ENCODE measurements around the gene RPTOR. TPM values are rescaled to one million over a fixed set of nuclear protein-coding genes. Genes with fewer than 3 reads are reported as not detected.

Gene RPTOR
- total and polyA plus RNA-seq, 2 experiments from 2014 or later: 6.6 to 16.1 TPM

DNA sequence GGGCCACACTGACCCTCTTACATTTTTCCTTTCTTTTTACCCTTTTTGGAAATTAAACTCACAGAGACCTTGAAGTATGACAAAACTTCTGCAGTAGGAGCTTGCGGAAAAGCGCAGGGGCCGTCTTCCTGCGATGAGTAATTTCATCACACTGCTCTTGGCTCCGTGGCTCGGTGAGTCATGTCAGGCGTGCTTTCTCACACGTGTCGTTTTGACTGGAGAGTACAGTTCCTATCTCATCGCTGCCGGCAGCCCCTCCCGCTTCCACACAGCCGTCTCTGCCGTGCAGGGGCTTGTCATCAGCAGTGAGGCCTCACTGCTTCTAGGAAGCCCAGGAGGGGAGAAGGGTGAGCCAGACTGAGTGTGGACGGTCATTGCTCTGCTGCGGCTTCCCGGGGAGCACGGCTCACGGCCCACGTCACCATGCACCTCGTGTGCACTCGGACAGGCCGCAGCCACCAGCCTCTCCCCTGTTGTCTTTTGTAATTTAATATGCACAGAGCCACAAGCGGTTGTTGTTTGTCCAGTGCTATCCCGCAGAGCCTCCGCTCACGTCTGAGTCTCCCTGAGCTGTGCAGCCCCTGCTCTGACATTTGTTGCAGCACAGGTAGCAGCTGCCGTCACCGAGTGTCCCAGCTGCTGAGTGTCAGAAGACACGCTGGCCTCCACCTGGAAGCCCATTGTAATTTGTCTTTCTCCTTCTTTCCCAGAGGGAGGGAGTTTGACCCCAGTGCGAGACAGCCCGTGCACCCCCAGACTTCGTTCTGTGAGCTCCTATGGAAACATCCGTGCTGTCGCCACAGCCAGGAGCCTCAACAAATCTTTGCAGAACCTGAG lies 347.6 kb downstream of the RPTOR start:
- Histone ChIP-seq H3K79me2 (ENCODE audit: insufficient read depth) (no peaks in the 10 kb centered on the region; the same call in 1 of the 2 replicates), H3K36me3 (ENCODE audit: low read depth) (no peaks in the 10 kb centered on the region), H3K4me1 (ENCODE audit: insufficient read depth) (peaks cover 21% of the 10 kb centered on the region), H3K9me3 (ENCODE audit: low read depth) (no peaks in the 10 kb centered on the region), H3F3A (ENCODE audit: insufficient read depth) (peaks cover 25% of the 10 kb centered on the region), H3K9ac (peak overlapping the region; percentile 84), H3K9me2 (ENCODE audit: insufficient read depth) (no peaks in the 10 kb centered on the region), H3K4me2 (ENCODE audit: unreplicated experiment) (peak overlapping the region; percentile 72), H3K4me3 (peak overlapping the region; percentile 58), H2AFZ (peak overlapping the region; percentile 25; the same call in 1 of the 2 replicates), H3K27ac (peak overlapping the region; percentile 99), H4K20me1 (ENCODE audit: insufficient read depth) (no peaks in the 10 kb centered on the region), H3K27me3 (replicated peaks; ENCODE audit: insufficient read depth) (no peaks in the 10 kb centered on the region)
- DNase-seq: peak; percentile 99
- 24 to 27% methylated on average over 35 of the region's 35 CpGs for WGBS, 2 experiments (ENCODE audit: low coverage in 1 of 2, low lambda C conversion rate in 2 of 2, missing lambda C conversion rate in 2 of 2)
- TF ChIP-seq EZH2phosphoT487 (IDR thresholded peaks at IDR 0.05; ENCODE audit: insufficient read depth, low read depth): no peak
- no peak for TF ChIP-seq EZH2 (IDR thresholded peaks at IDR 0.05; ENCODE audit: insufficient read depth, poor library complexity, severe bottlenecking)
- in situ Hi-C loops (cut with MboI): no loop called here

- H3K79me2 ChIP-seq (ENCODE audit: insufficient read depth): no peaks in the 10 kb centered on the region
- H3K4me2 ChIP-seq (ENCODE audit: unreplicated experiment): peak overlapping the region; percentile 72
- H3K36me3 ChIP-seq (ENCODE audit: low read depth): no peaks in the 10 kb centered on the region
- 73 to 78% methylated on average over 27 to 31 of the region's 31 CpGs for WGBS, 2 experiments (ENCODE audit: low coverage in 1 of 2, low lambda C conversion rate in 2 of 2, missing lambda C conversion rate in 2 of 2)
- no peaks in the 10 kb centered on the region for H3K27me3 ChIP-seq (replicated peaks; ENCODE audit: insufficient read depth)
- peaks cover 25% of the 10 kb centered on the region for H3F3A ChIP-seq (ENCODE audit: insufficient read depth)
- peak overlapping the region; percentile 27; the same call in 1 of the 2 replicates for H3K4me3 ChIP-seq
- no peak overlapping the region for H2AFZ ChIP-seq
- peaks cover 21% of the 10 kb centered on the region for H3K4me1 ChIP-seq (ENCODE audit: insufficient read depth)
- H3K9me3 ChIP-seq (ENCODE audit: low read depth): no peaks in the 10 kb centered on the region
- in situ Hi-C loops (cut with MboI): no loop called here
- peak overlapping the region; percentile 99 for H3K27ac ChIP-seq
- H3K9me2 ChIP-seq (ENCODE audit: insufficient read depth): no peaks in the 10 kb centered on the region
- DNase-seq: peak; percentile 75
- no peaks in the 10 kb centered on the region for H4K20me1 ChIP-seq (ENCODE audit: insufficient read depth)
- H3K9ac ChIP-seq: peak overlapping the region; percentile 84
- no peak for TF ChIP-seq EZH2 (IDR thresholded peaks at IDR 0.05; ENCODE audit: insufficient read depth, poor library complexity, severe bottlenecking)
- TF ChIP-seq EZH2phosphoT487 (IDR thresholded peaks at IDR 0.05; ENCODE audit: insufficient read depth, low read depth): no peak
Observed at GRCh38 chr17:80892900-80893603, 348.4 kb downstream of the RPTOR start.

- no peaks in the 10 kb centered on the region for H3K79me2 ChIP-seq (ENCODE audit: insufficient read depth)
- no peak overlapping the region for H3K4me3 ChIP-seq
- no peak for DNase-seq
- no peak overlapping the region for H3K9ac ChIP-seq
- H3K9me3 ChIP-seq (ENCODE audit: low read depth): no peaks in the 10 kb centered on the region
- no peak overlapping the region for H3K27ac ChIP-seq
- no peaks in the 10 kb centered on the region for H3K27me3 ChIP-seq (replicated peaks; ENCODE audit: insufficient read depth)
- H2AFZ ChIP-seq: no peak overlapping the region
- no peaks in the 10 kb centered on the region for H4K20me1 ChIP-seq (ENCODE audit: insufficient read depth)
- H3K36me3 ChIP-seq (ENCODE audit: low read depth): no peaks in the 10 kb centered on the region
- TF ChIP-seq EZH2phosphoT487 (IDR thresholded peaks at IDR 0.05; ENCODE audit: insufficient read depth, low read depth): no peak
- TF ChIP-seq EZH2 (IDR thresholded peaks at IDR 0.05; ENCODE audit: insufficient read depth, poor library complexity, severe bottlenecking): no peak
- WGBS, 2 experiments (ENCODE audit: low coverage in 1 of 2, low lambda C conversion rate in 2 of 2, missing lambda C conversion rate in 2 of 2): 94 to 95% methylated on average over 32 to 34 of the region's 34 CpGs
- H3K4me1 ChIP-seq (ENCODE audit: insufficient read depth): peaks cover 21% of the 10 kb centered on the region
- no peaks in the 10 kb centered on the region for H3K9me2 ChIP-seq (ENCODE audit: insufficient read depth)
- H3K4me2 ChIP-seq (ENCODE audit: unreplicated experiment): no peak overlapping the region
- peaks cover 25% of the 10 kb centered on the region for H3F3A ChIP-seq (ENCODE audit: insufficient read depth)
- in situ Hi-C loops (cut with MboI): no loop called here
Observed at GRCh38 chr17:80893604-80894438, 349.2 kb downstream of the RPTOR start.

DNA sequence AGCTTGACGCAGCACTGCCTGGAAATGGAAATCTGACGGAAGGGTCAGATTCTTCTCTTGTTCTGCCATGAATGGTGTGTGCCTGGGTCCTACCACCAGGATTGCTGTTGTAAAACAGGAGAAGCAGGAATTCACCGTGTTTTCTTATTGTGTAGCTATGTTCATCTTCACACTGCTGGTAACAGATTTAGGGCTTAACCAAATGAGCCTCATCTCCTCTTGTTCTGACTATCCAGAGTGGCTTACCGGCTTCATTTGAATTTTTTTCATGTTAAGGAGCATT lies 349.7 kb downstream of the RPTOR start:
- H3K9me3 ChIP-seq (ENCODE audit: low read depth): no peaks in the 10 kb centered on the region
- TF ChIP-seq EZH2phosphoT487 (IDR thresholded peaks at IDR 0.05; ENCODE audit: insufficient read depth, low read depth): no peak
- no peak for TF ChIP-seq EZH2 (IDR thresholded peaks at IDR 0.05; ENCODE audit: insufficient read depth, poor library complexity, severe bottlenecking)
- no peaks in the 10 kb centered on the region for H3K27me3 ChIP-seq (replicated peaks; ENCODE audit: insufficient read depth)
- H3K79me2 ChIP-seq (ENCODE audit: insufficient read depth): no peaks in the 10 kb centered on the region
- H3K4me1 ChIP-seq (ENCODE audit: insufficient read depth): peaks cover 21% of the 10 kb centered on the region
- H3F3A ChIP-seq (ENCODE audit: insufficient read depth): peaks cover 25% of the 10 kb centered on the region
- no peaks in the 10 kb centered on the region for H3K36me3 ChIP-seq (ENCODE audit: low read depth)
- no peak overlapping the region for H2AFZ ChIP-seq
- in situ Hi-C loops (cut with MboI): no loop called here
- H3K4me3 ChIP-seq: no peak overlapping the region
- 96 to 97% methylated on average over 4 of the region's 4 CpGs for WGBS, 2 experiments (ENCODE audit: low coverage in 1 of 2, low lambda C conversion rate in 2 of 2, missing lambda C conversion rate in 2 of 2)
- no peak overlapping the region for H3K9ac ChIP-seq
- H3K4me2 ChIP-seq (ENCODE audit: unreplicated experiment): no peak overlapping the region
- no peaks in the 10 kb centered on the region for H3K9me2 ChIP-seq (ENCODE audit: insufficient read depth)
- DNase-seq: peak; percentile 22
- H3K27ac ChIP-seq: no peak overlapping the region
- H4K20me1 ChIP-seq (ENCODE audit: insufficient read depth): no peaks in the 10 kb centered on the region
